ENCODE measurements around the gene CALHM3. TPM values are rescaled to one million over a fixed set of nuclear protein-coding genes. Genes with fewer than 3 reads are reported as not detected.

The CALHM3 gene
- total and polyA plus RNA-seq, 4 donors = 0.02 to 0.15 TPM; not detected in 2

DNA sequence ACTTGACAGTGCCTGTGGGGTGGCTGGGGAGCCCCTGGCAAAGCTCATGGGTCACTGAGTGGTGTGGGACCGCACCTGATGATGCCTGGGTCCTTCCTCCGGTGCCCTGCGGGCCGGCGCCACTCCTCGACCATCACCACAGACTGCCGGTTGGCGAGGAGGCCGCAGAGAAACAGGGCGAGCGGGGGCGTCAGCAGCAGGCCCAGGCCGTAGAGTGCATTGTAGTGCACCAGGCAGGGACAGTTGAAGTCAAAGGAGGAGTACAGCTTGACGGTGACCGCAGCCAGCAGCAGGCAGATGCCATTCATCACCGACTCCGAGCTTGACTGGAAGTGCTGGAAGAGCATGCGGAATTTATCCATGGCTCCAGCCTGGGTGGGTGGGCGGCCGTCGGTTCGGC lies 369 bp downstream of the CALHM3 start:
- H3K9me3 ChIP-seq (ENCODE audit: control insufficient read depth in 4 of 4, insufficient read depth in 3 of 4, low read length in 3 of 4) = no peaks in the 10 kb centered on the region
- TF ChIP-seq CTCF (IDR thresholded peaks at IDR 0.05; ENCODE audit: control extremely low read depth, extremely low read depth) = no peak
- no peak overlapping the region for H3K27ac ChIP-seq (ENCODE audit: low read depth in 1 of 2, low read length in 1 of 2)
- H3K9ac ChIP-seq (ENCODE audit: insufficient read depth in 1 of 2, low read length in 2 of 2) = no peak overlapping the region
- no peaks in the 10 kb centered on the region for H3K36me3 ChIP-seq (ENCODE audit: control insufficient read depth in 4 of 4, insufficient read depth in 4 of 4, low read length in 4 of 4)
- WGBS, 2 donors = 87 to 95% methylated on average over 22 of the region's 22 CpGs
- DNase-seq (no peak), ATAC-seq (ENCODE audit: insufficient read depth, low FRiP score) (no peak)
- H3K4me1 ChIP-seq (ENCODE audit: control insufficient read depth in 5 of 5, insufficient read depth in 5 of 5, low read length in 5 of 5) = no peaks in the 10 kb centered on the region
- H3K4me3 ChIP-seq = no peak overlapping the region
- no peaks in the 10 kb centered on the region for H3K27me3 ChIP-seq (ENCODE audit: control insufficient read depth in 3 of 3, insufficient read depth in 3 of 3, low read length in 2 of 3)

DNA sequence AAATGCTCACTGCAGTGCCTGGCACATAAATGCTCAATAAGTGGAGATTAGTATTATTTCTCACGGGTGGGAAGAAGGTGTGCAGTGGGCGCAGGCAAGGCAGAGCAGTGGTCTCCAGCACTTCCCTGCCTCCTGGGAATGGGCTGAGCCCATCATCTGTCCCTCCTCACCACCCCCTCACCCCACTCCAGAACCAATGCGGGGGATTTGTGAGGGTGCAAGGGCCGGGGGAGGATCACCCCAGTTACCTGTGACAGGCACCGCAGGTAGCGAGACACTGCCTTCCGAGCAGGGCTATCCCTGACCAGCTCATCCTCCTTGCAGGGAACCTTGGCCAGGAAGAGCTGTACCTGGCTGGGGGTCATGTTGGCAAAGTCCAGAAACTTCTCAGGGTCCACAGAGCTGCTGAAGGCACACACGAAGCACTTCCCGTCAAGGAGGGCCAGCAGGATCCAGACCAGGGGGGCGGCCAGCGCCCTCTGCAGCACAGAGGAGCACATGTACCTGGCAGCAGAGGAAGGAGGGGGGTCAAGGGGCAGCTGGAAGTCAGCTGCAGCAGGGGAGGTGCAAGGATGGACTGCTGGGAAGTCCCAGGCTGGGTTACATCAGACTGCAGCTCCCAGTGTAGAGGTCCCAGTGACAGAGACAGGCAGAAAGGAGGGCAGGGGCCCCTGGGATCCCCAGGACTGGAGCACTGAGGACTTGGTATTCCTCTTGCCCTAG lies 2.8 kb downstream of the CALHM3 start:
- no peaks in the 10 kb centered on the region for H3K27me3 ChIP-seq (ENCODE audit: control insufficient read depth in 3 of 3, insufficient read depth in 3 of 3, low read length in 2 of 3)
- DNase-seq (no peak), ATAC-seq (ENCODE audit: insufficient read depth, low FRiP score) (no peak)
- 71 to 73% methylated on average over 11 of the region's 11 CpGs for WGBS, 2 donors
- no peak overlapping the region for H3K27ac ChIP-seq (ENCODE audit: low read depth in 1 of 2, low read length in 1 of 2)
- no peaks in the 10 kb centered on the region for H3K36me3 ChIP-seq (ENCODE audit: control insufficient read depth in 4 of 4, insufficient read depth in 4 of 4, low read length in 4 of 4)
- no peak overlapping the region for H3K4me3 ChIP-seq
- H3K9ac ChIP-seq (ENCODE audit: insufficient read depth in 1 of 2, low read length in 2 of 2) = no peak overlapping the region
- H3K9me3 ChIP-seq (ENCODE audit: control insufficient read depth in 4 of 4, insufficient read depth in 3 of 4, low read length in 3 of 4) = no peaks in the 10 kb centered on the region
- H3K4me1 ChIP-seq (ENCODE audit: control insufficient read depth in 5 of 5, insufficient read depth in 5 of 5, low read length in 5 of 5) = no peaks in the 10 kb centered on the region
- TF ChIP-seq CTCF (IDR thresholded peaks at IDR 0.05; ENCODE audit: control extremely low read depth, extremely low read depth) = no peak

DNA sequence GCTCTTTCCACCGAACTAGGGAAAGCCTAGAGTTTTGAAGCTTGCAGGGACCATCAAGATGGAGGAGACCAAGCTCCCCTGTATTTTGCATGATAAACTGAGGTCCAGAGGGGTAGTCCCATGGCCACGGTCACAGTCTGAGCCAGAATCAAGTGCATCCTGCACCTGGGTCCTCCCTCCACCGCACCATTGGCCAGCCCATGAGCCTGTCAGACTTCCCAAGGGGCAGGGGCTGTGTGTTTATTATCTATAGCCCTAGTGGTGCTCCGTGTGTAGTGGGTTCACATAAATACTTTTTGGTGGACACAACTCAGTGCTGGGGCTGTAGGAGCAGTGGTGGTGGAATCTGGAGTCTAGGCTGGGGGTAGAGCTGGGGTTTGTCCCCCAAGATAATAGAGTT lies 3.6 kb downstream of the CALHM3 start:
- Histone ChIP-seq H3K27ac (ENCODE audit: low read depth in 1 of 2, low read length in 1 of 2) (no peak overlapping the region), H3K36me3 (ENCODE audit: control insufficient read depth in 4 of 4, insufficient read depth in 4 of 4, low read length in 4 of 4) (no peaks in the 10 kb centered on the region), H3K9me3 (ENCODE audit: control insufficient read depth in 4 of 4, insufficient read depth in 3 of 4, low read length in 3 of 4) (no peaks in the 10 kb centered on the region), H3K9ac (ENCODE audit: insufficient read depth in 1 of 2, low read length in 2 of 2) (no peak overlapping the region), H3K4me3 (no peak overlapping the region), H3K4me1 (ENCODE audit: control insufficient read depth in 5 of 5, insufficient read depth in 5 of 5, low read length in 5 of 5) (no peaks in the 10 kb centered on the region), H3K27me3 (ENCODE audit: control insufficient read depth in 3 of 3, insufficient read depth in 3 of 3, low read length in 2 of 3) (no peaks in the 10 kb centered on the region)
- TF ChIP-seq CTCF (IDR thresholded peaks at IDR 0.05; ENCODE audit: control extremely low read depth, extremely low read depth) = no peak
- ATAC-seq (ENCODE audit: insufficient read depth, low FRiP score) = no peak
- 80 to 88% methylated on average over 4 of the region's 4 CpGs for WGBS, 2 donors
- no peak for DNase-seq

DNA sequence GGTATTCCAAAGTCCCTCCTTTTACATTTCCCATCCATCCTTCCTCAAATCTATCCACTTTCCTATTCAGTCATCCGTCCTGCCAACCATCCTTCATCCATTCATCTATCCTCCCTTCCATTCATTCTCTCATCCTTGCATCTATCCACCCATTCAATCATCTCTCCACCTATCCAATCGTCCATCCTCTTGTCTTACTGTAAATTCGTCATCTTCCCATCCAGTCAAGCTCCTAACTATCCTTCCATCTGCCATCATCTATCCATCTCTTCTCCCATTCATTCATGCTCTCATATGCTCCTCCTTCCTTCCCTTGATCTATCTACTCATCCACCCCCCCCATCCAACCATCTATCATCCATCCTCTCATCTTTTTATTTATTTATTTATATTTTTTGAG lies 5.0 kb downstream of the CALHM3 start:
- no peaks in the 10 kb centered on the region for H3K4me1 ChIP-seq (ENCODE audit: control insufficient read depth in 5 of 5, insufficient read depth in 5 of 5, low read length in 5 of 5)
- no peak for TF ChIP-seq CTCF (IDR thresholded peaks at IDR 0.05; ENCODE audit: control extremely low read depth, extremely low read depth)
- no peaks in the 10 kb centered on the region for H3K9me3 ChIP-seq (ENCODE audit: control insufficient read depth in 4 of 4, insufficient read depth in 3 of 4, low read length in 3 of 4)
- ATAC-seq (ENCODE audit: insufficient read depth, low FRiP score) (no peak), DNase-seq (no peak)
- no peak overlapping the region for H3K4me3 ChIP-seq
- no peak overlapping the region for H3K27ac ChIP-seq (ENCODE audit: low read depth in 1 of 2, low read length in 1 of 2)
- no peaks in the 10 kb centered on the region for H3K27me3 ChIP-seq (ENCODE audit: control insufficient read depth in 3 of 3, insufficient read depth in 3 of 3, low read length in 2 of 3)
- WGBS, 2 donors = 91 to 95% methylated on average over 3 of the region's 3 CpGs
- H3K9ac ChIP-seq (ENCODE audit: insufficient read depth in 1 of 2, low read length in 2 of 2) = no peak overlapping the region
- H3K36me3 ChIP-seq (ENCODE audit: control insufficient read depth in 4 of 4, insufficient read depth in 4 of 4, low read length in 4 of 4) = no peaks in the 10 kb centered on the region
